Muscle of arm (tissue), 12 donors: ENCODE measurements around the gene DOCK1. TPM values are rescaled to one million over a fixed set of nuclear protein-coding genes. Genes with fewer than 3 reads are reported as not detected.
A peak's percentile ranks its signal among the peaks of the same experiment; 100 is the strongest.

ENCODE experiments used
- DNase-seq: peaks from one replicate; pipeline ENCODE4 v3.0.0-alpha.2; 2013
- polyA plus RNA-seq, 12 donors: library from polyadenylated mRNA; unstranded; fragments of 120-200 nt; gene quantifications; one replicate each; pipeline ENCODE4 v1.2.1, GENCODE V29; 2013; ENCODE audit not compliant: insufficient read length in 12 of 12

DOCK1 gene
- polyA plus RNA-seq, 12 donors = 17.7 to 53.4 (median 34.0) TPM; not detected in 1

DNA sequence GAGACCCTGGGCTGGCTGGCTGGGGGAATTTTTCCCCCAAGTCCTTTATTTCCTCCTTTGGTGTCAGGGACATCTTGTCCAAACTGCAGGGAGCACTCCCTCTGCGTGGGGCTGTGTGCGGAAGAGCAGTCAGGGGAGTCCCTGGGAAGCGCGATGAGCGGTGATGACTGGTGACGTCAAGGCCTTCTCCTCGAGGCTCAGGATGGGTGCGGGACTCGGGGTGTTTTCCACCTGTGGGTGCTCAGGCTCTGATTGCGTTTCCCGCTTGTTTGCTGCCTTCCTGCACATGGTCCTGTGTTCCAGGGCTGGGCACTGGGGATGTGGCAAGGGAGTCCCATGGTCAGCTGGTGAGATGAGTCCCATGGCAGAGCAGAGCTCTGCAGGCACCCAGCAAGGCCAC lies 101.2 kb downstream of the DOCK1 start:
- no peak for DNase-seq

DNA sequence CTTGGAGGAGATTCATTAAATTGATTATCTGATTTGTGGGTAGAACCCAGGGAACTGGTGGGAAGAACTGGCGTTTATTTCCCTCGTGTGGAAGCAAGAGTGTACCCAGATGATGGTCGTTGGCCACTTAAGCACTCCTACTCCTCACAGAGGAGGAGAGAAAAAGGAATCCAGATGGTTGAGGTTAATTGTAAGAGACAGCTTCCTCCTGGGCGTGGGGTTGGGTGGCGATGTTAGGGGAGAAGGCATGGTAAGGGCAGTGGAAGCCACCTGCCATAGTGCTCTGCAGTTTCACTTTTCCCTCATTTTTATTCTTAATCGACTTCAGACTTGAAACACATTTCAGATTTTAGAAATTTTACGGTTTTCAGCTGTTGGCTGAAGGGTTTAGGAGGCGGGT lies 104.1 kb downstream of the DOCK1 start:
- DNase-seq = no peak

GRCh38 chr10:127011174-127011573 lies 105.9 kb downstream of the DOCK1 start:
- no peak for DNase-seq

GRCh38 chr10:127012071-127012768 lies 107.0 kb downstream of the DOCK1 start:
- DNase-seq = no peak

GRCh38 chr10:127012769-127013152 lies 107.5 kb downstream of the DOCK1 start:
- DNase-seq = peak; percentile 38

- DNase-seq = no peak
Measured at GRCh38 chr10:127013211-127013656, 108.0 kb downstream of the DOCK1 start.

- no peak for DNase-seq
Measured at GRCh38 chr10:127013691-127014473, 108.7 kb downstream of the DOCK1 start.

GRCh38 chr10:127014671-127015070 lies 109.4 kb downstream of the DOCK1 start:
- no peak for DNase-seq

DNA sequence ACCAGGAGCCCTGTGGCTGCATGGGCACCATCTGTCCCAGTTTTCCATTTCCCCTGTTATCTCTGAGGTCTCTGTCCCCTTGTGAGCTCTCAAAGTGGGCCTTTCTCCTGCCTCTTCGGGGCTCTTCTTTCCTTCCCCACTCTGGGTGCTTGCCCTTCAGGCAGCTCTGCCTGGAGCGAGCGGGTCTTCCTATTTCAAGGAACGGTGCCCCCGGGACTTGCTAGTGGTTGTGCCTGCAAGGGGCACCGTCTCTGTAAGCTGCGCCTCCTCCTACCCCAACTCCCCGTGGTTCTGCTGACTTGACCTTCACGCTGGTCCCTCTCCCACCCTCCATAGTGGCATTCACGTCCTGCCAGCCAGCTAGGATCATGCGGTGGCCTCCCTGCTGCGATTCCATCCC lies 110.1 kb downstream of the DOCK1 start:
- no peak for DNase-seq

DNA sequence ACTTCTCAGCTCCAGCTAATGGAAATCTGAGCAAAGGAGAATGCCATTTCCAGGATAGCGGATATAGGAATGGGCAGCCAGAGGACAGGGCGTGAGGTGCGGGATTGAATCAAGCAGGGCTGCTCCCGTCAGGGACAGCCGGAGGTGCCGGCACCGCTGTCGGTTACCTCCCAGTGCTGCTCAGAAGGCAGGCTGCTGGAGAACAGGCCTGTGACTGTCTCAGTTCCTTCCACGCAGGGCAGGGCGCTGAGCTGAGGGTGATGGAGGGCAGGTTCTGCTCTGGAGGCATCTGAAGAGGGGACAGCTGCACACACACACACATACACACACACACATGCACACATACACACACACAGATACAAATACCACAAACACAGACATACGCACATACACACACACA lies 111.1 kb downstream of the DOCK1 start:
- no peak for DNase-seq

GRCh38 chr10:127017541-127018297 lies 112.5 kb downstream of the DOCK1 start:
- DNase-seq = no peak

DNA sequence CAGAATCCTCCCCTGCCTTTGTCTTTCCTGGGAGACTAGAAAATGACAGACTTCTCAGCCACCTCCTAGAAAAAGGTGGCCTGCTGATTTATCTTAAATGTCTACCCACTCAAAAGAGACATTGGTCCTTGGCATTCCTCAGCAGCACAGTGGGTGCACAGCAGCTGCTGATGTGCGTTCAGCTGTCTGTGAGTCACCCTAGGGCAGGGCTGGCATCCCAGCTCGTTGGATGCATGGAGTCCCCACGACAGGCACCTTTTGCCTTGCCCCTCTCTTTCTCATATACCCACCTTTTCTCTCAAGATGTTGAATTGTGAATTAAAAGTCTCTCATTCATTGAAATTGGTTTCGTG lies 113.0 kb downstream of the DOCK1 start:
- DNase-seq = no peak

GRCh38 chr10:127018766-127019165 lies 113.5 kb downstream of the DOCK1 start:
- no peak for DNase-seq

GRCh38 chr10:127020260-127020659 lies 115.0 kb downstream of the DOCK1 start:
- DNase-seq = no peak

DNA sequence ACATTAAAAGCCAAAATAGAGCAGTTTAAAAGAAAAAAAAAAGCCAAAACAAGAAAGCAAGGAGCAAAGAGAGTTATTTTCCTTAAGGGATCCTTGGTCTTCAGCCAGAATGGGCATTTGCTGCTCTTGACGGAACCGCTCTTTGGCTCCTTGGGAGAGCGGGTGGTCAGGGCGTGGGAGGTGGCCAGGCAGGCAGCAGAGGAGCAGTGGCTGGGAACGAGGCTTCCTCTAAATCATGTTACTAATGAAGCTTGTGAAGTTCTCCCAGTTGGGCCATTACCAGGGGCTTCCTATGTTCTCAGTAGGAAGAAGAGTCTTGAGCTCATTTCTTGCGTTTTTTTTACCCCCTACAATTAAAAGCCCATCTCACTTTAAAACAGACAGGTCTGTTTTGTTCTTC lies 116.6 kb downstream of the DOCK1 start:
- no peak for DNase-seq

DNA sequence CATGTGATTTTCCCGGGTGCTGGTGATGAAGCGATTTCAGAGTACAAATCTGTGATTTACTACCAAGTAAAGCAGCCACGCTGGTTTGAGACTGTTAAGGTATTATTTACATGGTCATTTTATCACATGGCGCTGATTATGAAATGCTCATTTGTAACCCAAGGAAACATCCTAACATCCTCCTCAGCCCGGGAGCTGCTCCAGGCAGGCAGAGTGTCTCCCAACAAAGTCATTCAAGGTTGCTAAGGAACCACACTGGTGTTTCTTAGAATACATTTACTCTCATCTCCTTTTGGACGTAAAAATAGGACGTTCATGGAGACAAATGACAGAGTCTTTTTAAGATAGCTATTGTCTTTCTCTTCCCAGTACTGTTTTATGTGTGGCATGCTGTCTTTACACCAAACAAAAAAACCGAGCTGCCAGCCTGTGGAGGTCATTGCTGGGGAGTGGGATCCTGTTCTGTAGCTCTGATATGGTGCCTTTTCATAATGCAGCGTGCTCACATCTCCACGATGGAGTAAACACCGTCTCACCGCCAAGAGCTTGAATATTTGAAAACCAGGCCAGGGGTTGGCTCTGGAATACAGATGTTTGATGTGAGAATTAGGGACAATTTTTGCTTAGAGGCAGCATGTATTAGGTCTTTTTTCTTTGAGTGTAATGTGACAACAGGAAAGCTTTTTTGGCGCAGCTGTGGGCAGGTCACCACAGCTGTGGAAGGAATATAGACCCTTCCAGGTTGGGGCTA lies 119.6 kb downstream of the DOCK1 start:
- DNase-seq = peak; percentile 68

DNA sequence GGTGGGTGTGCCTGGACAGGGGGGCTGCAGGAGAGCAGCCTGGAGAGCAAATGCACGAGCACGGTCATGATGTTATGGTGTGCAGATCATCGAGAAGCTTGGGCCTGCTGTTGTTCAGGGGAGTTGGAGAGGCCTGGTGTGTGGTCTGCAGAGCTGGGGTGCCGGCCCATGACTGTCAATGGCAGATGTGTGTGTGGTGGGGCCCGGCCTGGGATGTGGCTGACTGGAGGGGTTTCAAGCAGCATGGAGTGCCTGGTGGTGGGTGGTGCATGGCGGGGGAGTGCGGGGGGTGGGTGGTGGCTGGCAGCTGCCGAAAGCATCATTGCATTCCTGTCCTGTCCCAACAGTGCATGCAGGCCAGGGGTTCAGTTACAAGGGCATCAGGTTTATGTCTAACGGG lies 122.6 kb downstream of the DOCK1 start:
- DNase-seq = no peak

- DNase-seq = no peak
Measured at GRCh38 chr10:127028556-127028955, 123.3 kb downstream of the DOCK1 start.

DNA sequence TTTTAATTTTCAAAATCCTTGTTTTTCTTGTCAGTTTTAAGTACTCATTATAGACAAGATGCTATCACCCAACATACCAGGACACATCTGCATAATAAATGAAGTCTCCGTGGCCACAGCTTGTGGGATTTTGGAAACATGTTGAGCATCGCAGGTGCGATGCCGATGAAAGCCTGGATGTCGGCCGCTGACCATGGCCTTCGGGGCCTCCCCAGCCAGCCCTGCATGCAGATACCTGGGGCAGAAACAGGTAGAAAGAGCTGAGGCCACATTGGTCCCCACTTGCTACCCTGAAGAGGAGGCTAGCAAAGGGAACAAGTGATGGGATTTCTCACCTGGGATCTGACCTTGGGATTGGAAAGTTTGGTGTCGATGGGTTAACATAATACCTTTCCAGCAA lies 123.8 kb downstream of the DOCK1 start:
- DNase-seq = no peak

DNA sequence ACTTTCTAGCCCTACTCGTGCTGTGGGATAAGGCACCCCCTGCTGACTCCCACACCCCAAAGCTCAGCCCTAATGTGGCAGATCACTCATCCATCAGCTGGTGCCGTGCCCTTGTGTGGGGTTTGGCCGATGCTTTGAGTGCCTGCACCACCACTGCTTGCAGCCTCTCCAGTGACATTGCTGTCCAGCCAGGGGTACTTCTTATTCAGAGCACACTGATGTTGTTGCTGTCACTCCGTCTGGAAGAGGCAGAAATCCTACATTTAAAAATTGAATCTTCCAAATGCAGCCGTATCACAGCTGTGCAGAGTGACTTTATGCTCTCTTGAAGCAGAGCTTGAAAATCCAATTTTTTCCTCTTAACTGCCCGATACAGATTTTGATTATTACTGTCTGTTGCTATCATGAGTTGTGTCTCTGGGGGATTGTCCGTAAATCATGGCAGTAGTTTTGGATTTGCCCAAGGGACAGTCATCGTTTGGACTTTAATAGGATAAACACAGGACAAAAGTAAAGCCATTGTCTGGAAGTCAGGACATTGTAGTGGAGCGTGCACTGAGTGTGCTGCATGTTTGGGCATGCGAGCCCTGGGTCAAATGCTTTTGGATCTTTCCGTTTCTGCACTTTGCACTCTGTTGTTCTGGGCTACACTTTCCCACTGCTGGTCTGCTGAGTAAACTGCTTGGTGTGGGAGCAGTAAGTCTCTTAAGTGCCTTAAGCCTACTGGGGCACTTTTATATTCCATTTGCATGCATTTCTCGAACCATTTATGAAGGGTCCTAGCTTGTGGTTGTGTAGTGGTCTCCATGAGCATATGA lies 128.2 kb downstream of the DOCK1 start:
- no peak for DNase-seq

GRCh38 chr10:127034034-127034633 lies 128.9 kb downstream of the DOCK1 start:
- no peak for DNase-seq
